SK-N-SH treated with all-trans-retinoic acid at 6 μM for 48 hours (cell line): Measurements from ENCODE around the gene LY86.

Experiments used
- ATAC-seq: fragments of 200-7000 bp; cut with Tn5 transposase; 3 replicates; pipeline ENCODE4 v1.9.1; 2020; ENCODE audit warnings: mild to moderate bottlenecking, moderate library complexity
- ARNTL ChIP-seq: fragments of 450-650 bp; formaldehyde crosslinking; IDR thresholded peaks from 2 replicates; pipeline ENCODE4 v1.5.0; 2020; ENCODE audit warnings: low read depth, mild to moderate bottlenecking, moderate library complexity, borderline replicate concordance
- BACH2 ChIP-seq: fragments of 250-450 bp; sonication (Bioruptor Pico); IDR thresholded peaks from 2 replicates; pipeline ENCODE4 v1.9.0; 2021; ENCODE audit warnings: mild to moderate bottlenecking, borderline replicate concordance
- GLIS3 ChIP-seq: fragments of 250-450 bp; sonication (Bioruptor Pico); IDR thresholded peaks from 2 replicates; pipeline ENCODE4 v1.5.0; 2020; ENCODE audit warnings: mild to moderate bottlenecking, moderate library complexity
- ISL1 ChIP-seq: fragments of 250-450 bp; sonication (Bioruptor Pico); IDR thresholded peaks from 2 replicates; pipeline ENCODE4 v2.1.2; 2022; ENCODE audit warnings: mild to moderate bottlenecking, moderate library complexity
- OSR1 ChIP-seq: fragments of 250-450 bp; sonication (Bioruptor Pico); IDR thresholded peaks from 2 replicates; pipeline ENCODE4 v1.8.0; 2022; ENCODE audit warnings: moderate library complexity, mild to moderate bottlenecking, inconsistent platforms
- PPARA ChIP-seq: fragments of 250-450 bp; sonication (Bioruptor Pico); IDR thresholded peaks from 2 replicates; pipeline ENCODE4 v1.5.0; 2020; ENCODE audit warnings: mild to moderate bottlenecking, borderline replicate concordance
- RARB ChIP-seq: fragments of 250-450 bp; sonication (Bioruptor Pico); IDR thresholded peaks from 2 replicates; pipeline ENCODE4 v1.8.0; 2021; ENCODE audit warnings: mild to moderate bottlenecking, moderate library complexity
- SNAI2 ChIP-seq: fragments of 250-450 bp; sonication (Bioruptor Pico); IDR thresholded peaks from 2 replicates; pipeline ENCODE4 v1.5.0; 2020; ENCODE audit warnings: mild to moderate bottlenecking, moderate library complexity
- TSHZ2 ChIP-seq: fragments of 250-450 bp; sonication (Bioruptor Pico); IDR thresholded peaks from 2 replicates; pipeline ENCODE4 v1.5.0; 2020; ENCODE audit warnings: mild to moderate bottlenecking, moderate library complexity
- ZC3H10 ChIP-seq: fragments of 250-450 bp; sonication (Bioruptor Pico); IDR thresholded peaks from 2 replicates; pipeline ENCODE4 v1.5.1; 2021; ENCODE audit warnings: mild to moderate bottlenecking, moderate library complexity
- ZFP3 ChIP-seq: fragments of 250-450 bp; sonication (Bioruptor Pico); IDR thresholded peaks from 2 replicates; pipeline ENCODE4 v1.5.0; 2020; ENCODE audit warnings: mild to moderate bottlenecking, moderate library complexity
- ZFP30 ChIP-seq: fragments of 450-650 bp; formaldehyde crosslinking; IDR thresholded peaks from 2 replicates; pipeline ENCODE4 v1.5.0; 2022; ENCODE audit warnings: mild to moderate bottlenecking, moderate library complexity
- ZNF565 ChIP-seq: fragments of 450-650 bp; formaldehyde crosslinking; conservative IDR thresholded peaks from 2 replicates; pipeline ENCODE4 v1.5.0; 2020; ENCODE audit warnings: low read depth, mild to moderate bottlenecking, moderate library complexity
- ZNF8 ChIP-seq: fragments of 450-650 bp; formaldehyde crosslinking; IDR thresholded peaks from 2 replicates; pipeline ENCODE4 v1.5.0; 2020; ENCODE audit warnings: mild to moderate bottlenecking, moderate library complexity
- TF ChIP-seq, protein P1 (sequence below): fragments of 250-450 bp; sonication (Bioruptor Pico); IDR thresholded peaks from 2 replicates; pipeline ENCODE4 v1.8.0; 2021; ENCODE audit warnings: low read depth, mild to moderate bottlenecking, moderate library complexity, borderline replicate concordance
- TF ChIP-seq, protein P2 (sequence below): fragments of 250-450 bp; sonication (Bioruptor Pico); IDR thresholded peaks from 2 replicates; pipeline ENCODE4 v1.5.1; 2021; ENCODE audit warnings: mild to moderate bottlenecking, moderate library complexity
- TF ChIP-seq, protein P3 (sequence below): fragments of 250-450 bp; sonication (Bioruptor Pico); IDR thresholded peaks from 2 replicates; pipeline ENCODE4 v1.8.0; 2020; ENCODE audit warnings: mild to moderate bottlenecking, moderate library complexity, borderline replicate concordance

The LY86 gene

DNA sequence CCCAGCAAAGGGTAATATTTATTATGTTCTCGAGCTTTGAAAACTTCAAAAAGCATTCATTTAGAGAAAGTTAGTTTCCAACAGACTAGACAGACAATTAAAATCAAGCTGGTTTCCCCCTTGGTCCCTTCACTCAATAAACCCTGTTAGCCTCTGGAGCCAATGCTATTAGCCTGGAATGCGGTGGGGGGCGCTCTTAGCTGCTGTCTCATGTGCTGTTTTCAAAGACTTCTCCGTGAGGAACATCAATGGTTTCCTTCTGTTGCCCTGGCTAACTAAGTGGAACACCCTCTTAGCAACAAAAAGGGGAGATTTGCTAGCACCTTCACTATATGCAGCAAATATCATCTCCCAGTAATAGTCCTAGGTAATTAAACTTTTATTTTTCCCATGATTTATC, 86.4 kb downstream of the LY86 start:
- ATAC-seq = no peak
- TF ChIP-seq ZNF565 (CRISPR knock-in tag) (no peak), TSHZ2 (no peak), PPARA (CRISPR knock-in tag) (no peak), ZNF8 (CRISPR knock-in tag) (no peak), SNAI2 (CRISPR knock-in tag) (no peak), ZC3H10 (CRISPR knock-in tag) (no peak), ISL1 (CRISPR knock-in tag) (no peak), GLIS3 (CRISPR knock-in tag) (no peak), OSR1 (CRISPR knock-in tag) (no peak), BACH2 (no peak), ZFP30 (CRISPR knock-in tag) (no peak)
- TF ChIP-seq, protein P1, sequence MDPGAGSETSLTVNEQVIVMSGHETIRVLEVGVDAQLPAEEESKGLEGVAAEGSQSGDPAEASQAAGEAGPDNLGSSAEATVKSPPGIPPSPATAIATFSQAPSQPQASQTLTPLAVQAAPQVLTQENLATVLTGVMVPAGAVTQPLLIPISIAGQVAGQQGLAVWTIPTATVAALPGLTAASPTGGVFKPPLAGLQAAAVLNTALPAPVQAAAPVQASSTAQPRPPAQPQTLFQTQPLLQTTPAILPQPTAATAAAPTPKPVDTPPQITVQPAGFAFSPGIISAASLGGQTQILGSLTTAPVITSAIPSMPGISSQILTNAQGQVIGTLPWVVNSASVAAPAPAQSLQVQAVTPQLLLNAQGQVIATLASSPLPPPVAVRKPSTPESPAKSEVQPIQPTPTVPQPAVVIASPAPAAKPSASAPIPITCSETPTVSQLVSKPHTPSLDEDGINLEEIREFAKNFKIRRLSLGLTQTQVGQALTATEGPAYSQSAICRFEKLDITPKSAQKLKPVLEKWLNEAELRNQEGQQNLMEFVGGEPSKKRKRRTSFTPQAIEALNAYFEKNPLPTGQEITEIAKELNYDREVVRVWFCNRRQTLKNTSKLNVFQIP = no peak
- TF ChIP-seq, protein P2, sequence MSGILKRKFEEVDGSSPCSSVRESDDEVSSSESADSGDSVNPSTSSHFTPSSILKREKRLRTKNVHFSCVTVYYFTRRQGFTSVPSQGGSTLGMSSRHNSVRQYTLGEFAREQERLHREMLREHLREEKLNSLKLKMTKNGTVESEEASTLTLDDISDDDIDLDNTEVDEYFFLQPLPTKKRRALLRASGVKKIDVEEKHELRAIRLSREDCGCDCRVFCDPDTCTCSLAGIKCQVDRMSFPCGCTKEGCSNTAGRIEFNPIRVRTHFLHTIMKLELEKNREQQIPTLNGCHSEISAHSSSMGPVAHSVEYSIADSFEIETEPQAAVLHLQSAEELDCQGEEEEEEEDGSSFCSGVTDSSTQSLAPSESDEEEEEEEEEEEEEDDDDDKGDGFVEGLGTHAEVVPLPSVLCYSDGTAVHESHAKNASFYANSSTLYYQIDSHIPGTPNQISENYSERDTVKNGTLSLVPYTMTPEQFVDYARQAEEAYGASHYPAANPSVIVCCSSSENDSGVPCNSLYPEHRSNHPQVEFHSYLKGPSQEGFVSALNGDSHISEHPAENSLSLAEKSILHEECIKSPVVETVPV (CRISPR knock-in tag) = no peak

DNA sequence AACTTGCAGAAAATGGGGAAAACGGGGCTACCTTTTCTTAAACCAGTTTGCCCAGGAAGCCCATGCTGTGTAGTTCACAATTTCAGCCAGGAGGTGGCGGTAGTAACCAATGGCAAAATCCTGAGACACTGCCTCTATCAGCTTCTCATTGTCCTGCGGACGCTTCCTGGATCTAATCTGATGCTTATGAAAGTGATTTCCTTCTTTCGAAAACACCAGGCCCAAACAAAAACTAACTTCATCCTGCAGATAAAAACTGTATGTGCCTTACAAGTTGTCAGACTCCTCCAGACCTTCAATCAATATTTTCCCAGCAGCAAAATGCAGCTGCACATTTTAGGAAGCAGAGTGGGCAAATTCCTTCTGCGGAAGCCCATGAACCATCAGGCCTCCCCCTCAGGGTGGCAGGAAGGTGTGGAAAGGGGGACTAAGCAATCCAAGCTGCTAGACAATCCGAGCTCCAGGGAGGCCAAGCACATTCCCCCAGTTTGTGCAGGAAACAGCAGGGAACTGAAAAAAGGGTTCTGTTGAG, 88.5 kb downstream of the LY86 start:
- TF ChIP-seq ARNTL (CRISPR knock-in tag) (no peak), ZNF565 (CRISPR knock-in tag) (no peak), ZFP30 (CRISPR knock-in tag) (no peak), TSHZ2 (no peak), ISL1 (CRISPR knock-in tag) (no peak), PPARA (CRISPR knock-in tag) (no peak), RARB (CRISPR knock-in tag) (no peak)
- TF ChIP-seq, protein P1 = no peak
- ATAC-seq = peak; percentile 93

GRCh38 chr6:6678185-6678671, 89.7 kb downstream of the LY86 start:
- no peak for ATAC-seq
- TF ChIP-seq ZNF8 (CRISPR knock-in tag) = no peak
- no peak for TF ChIP-seq RARB (CRISPR knock-in tag)
- TF ChIP-seq ZFP3 (CRISPR knock-in tag) = no peak
- TF ChIP-seq, protein P3, sequence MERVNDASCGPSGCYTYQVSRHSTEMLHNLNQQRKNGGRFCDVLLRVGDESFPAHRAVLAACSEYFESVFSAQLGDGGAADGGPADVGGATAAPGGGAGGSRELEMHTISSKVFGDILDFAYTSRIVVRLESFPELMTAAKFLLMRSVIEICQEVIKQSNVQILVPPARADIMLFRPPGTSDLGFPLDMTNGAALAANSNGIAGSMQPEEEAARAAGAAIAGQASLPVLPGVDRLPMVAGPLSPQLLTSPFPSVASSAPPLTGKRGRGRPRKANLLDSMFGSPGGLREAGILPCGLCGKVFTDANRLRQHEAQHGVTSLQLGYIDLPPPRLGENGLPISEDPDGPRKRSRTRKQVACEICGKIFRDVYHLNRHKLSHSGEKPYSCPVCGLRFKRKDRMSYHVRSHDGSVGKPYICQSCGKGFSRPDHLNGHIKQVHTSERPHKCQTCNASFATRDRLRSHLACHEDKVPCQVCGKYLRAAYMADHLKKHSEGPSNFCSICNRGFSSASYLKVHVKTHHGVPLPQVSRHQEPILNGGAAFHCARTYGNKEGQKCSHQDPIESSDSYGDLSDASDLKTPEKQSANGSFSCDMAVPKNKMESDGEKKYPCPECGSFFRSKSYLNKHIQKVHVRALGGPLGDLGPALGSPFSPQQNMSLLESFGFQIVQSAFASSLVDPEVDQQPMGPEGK (CRISPR knock-in tag) = no peak
- TF ChIP-seq TSHZ2 = no peak
- TF ChIP-seq SNAI2 (CRISPR knock-in tag) = no peak
- TF ChIP-seq ISL1 (CRISPR knock-in tag) = no peak
- no peak for TF ChIP-seq ZFP30 (CRISPR knock-in tag)
- no peak for TF ChIP-seq ZC3H10 (CRISPR knock-in tag)
- no peak for TF ChIP-seq ARNTL (CRISPR knock-in tag)
